Fibroblast of lung (primary cell): ENCODE measurements around the gene AHR. TPM values are rescaled to one million over a fixed set of nuclear protein-coding genes. Genes with fewer than 3 reads are reported as not detected.

Source experiments
- DNase-seq, 2 donors: peaks; one replicate each; pipeline versions ENCODE4 v3.0.0 to v3.0.0-alpha.2; 2010; ENCODE audit warnings: low read depth in 2 of 2
- H2AFZ ChIP-seq: 2 replicates; pipeline ENCODE4 v1.5.1; 2012; ENCODE audit warnings: low read length, control low read depth, inconsistent platforms
- H3K27ac ChIP-seq: 2 replicates; pipeline ENCODE4 v1.5.1; 2011; ENCODE audit warnings: low read length, control low read depth; ENCODE audit not compliant: insufficient read depth
- H3K27me3 ChIP-seq: 2 replicates; pipeline ENCODE4 v1.5.1; 2011; ENCODE audit warnings: mild to moderate bottlenecking, low read length; ENCODE audit not compliant: control insufficient read depth, insufficient read depth
- H3K36me3 ChIP-seq: 2 replicates; pipeline ENCODE4 v1.5.1; 2011; ENCODE audit warnings: low read length; ENCODE audit not compliant: control insufficient read depth, insufficient read depth
- H3K4me1 ChIP-seq: 2 replicates; pipeline ENCODE4 v1.5.1; 2011; ENCODE audit warnings: low read length; ENCODE audit not compliant: control insufficient read depth, insufficient read depth; ENCODE audit errors: extremely low read depth
- H3K4me2 ChIP-seq: 2 replicates; pipeline ENCODE4 v1.5.1; 2011; ENCODE audit warnings: low read length, control low read depth; ENCODE audit not compliant: insufficient read depth; ENCODE audit errors: extremely low read depth
- H3K4me3 ChIP-seq, 4 experiments: fragments of 200-600 bp in 1 of 4; sonication (generic) in 1 of 4; replicated peaks in 1 of 4; 2 replicates each; pipeline ENCODE4 v1.5.1; 2011 to 2016; ENCODE audit warnings: low read length in 4 of 4, low read depth in 3 of 4, mild to moderate bottlenecking in 3 of 4, control low read depth in 2 of 4, inconsistent platforms in 1 of 4, mixed read lengths in 1 of 4; ENCODE audit not compliant: insufficient read depth in 1 of 4; ENCODE audit errors: control extremely low read depth in 1 of 4
- H3K79me2 ChIP-seq: 2 replicates; pipeline ENCODE4 v1.5.1; 2012; ENCODE audit warnings: mild to moderate bottlenecking, low read length, inconsistent platforms; ENCODE audit not compliant: control insufficient read depth, insufficient read depth
- H3K9ac ChIP-seq: 2 replicates; pipeline ENCODE4 v1.5.1; 2011; ENCODE audit warnings: mild to moderate bottlenecking, low read length, control low read depth; ENCODE audit not compliant: insufficient read depth
- H3K9me3 ChIP-seq: 2 replicates; pipeline ENCODE4 v1.5.1; 2012; ENCODE audit warnings: low read depth, low read length; ENCODE audit not compliant: control insufficient read depth, insufficient read depth
- H4K20me1 ChIP-seq: 2 replicates; pipeline ENCODE4 v1.5.1; 2011; ENCODE audit warnings: low read length; ENCODE audit not compliant: control insufficient read depth, insufficient read depth; ENCODE audit errors: extremely low read depth
- CTCF ChIP-seq, 2 donors: IDR thresholded peaks in 1 of 2; conservative IDR thresholded peaks in 1 of 2; 1 replicate in 1 of 2; 2 replicates in 1 of 2; pipeline ENCODE4 v1.5.1; 2011 to 2012; ENCODE audit warnings: low read length in 2 of 2, control low read depth in 1 of 2, inconsistent platforms in 1 of 2, low read depth in 1 of 2, mild to moderate bottlenecking in 1 of 2
- EZH2 ChIP-seq: IDR thresholded peaks from 2 replicates; pipeline ENCODE4 v1.5.1; 2012; ENCODE audit warnings: low read length, control low read depth, mild to moderate bottlenecking; ENCODE audit errors: missing control alignments
- polyA plus RNA-seq, 2 donors: library from polyadenylated mRNA; depleted of rRNA in 1 of 2; stranded (reverse) in 1 of 2; unstranded in 1 of 2; fragments of >200 nt; gene quantifications; 2 replicates each; pipeline ENCODE4 v1.2.1, GENCODE V29; 2011 to 2012; ENCODE audit warnings: missing spikeins in 1 of 2
- total RNA-seq: library from RNA; depleted of rRNA; stranded (reverse); fragments of >200 nt; gene quantifications from 2 replicates; pipeline ENCODE4 v1.2.1, GENCODE V29; 2014

AHR gene
- total and polyA plus RNA-seq, 2 donors (not counting 1 experiment from before 2014, with no cell fraction given), result 15.4 to 84.4 TPM

- H3K27me3 ChIP-seq, result no peaks in the 10 kb centered on the region
- no peaks in the 10 kb centered on the region for H4K20me1 ChIP-seq
- peak overlapping the region; percentile 64 for H3K4me2 ChIP-seq
- peak overlapping the region in 1 of 4 experiments; percentile 34 for H3K4me3 ChIP-seq
- H2AFZ ChIP-seq, result no peak overlapping the region
- H3K36me3 ChIP-seq, result peaks cover 2% of the 10 kb centered on the region
- DNase-seq, result peak in 1 of 2 donors; percentile 42
- H3K9ac ChIP-seq, result no peak overlapping the region
- H3K9me3 ChIP-seq, result no peaks in the 10 kb centered on the region
- peaks cover 89% of the 10 kb centered on the region for H3K79me2 ChIP-seq
- TF ChIP-seq CTCF (conservative IDR thresholded peaks at IDR 0.05 in 1 of 2, IDR thresholded peaks at IDR 0.05 in 1 of 2; ENCODE audit: low read depth in 1 of 2, low read length in 2 of 2), result no peak
- no peak for TF ChIP-seq EZH2
- H3K27ac ChIP-seq, result no peak overlapping the region
- H3K4me1 ChIP-seq, result peaks cover 14% of the 10 kb centered on the region
Observed at GRCh38 chr7:17307000-17307399, 8.5 kb downstream of the AHR start.

- Histone ChIP-seq H3K36me3 (peaks cover 2% of the 10 kb centered on the region), H3K79me2 (peaks cover 87% of the 10 kb centered on the region), H3K4me3 (peak overlapping the region in 1 of 4 experiments; percentile 34), H3K4me2 (peak overlapping the region; percentile 64), H3K27ac (peak overlapping the region; percentile 10), H3K9me3 (no peaks in the 10 kb centered on the region), H4K20me1 (no peaks in the 10 kb centered on the region), H3K4me1 (peaks cover 14% of the 10 kb centered on the region), H2AFZ (no peak overlapping the region), H3K27me3 (no peaks in the 10 kb centered on the region), H3K9ac (no peak overlapping the region)
- TF ChIP-seq EZH2 (no peak), CTCF (conservative IDR thresholded peaks at IDR 0.05 in 1 of 2, IDR thresholded peaks at IDR 0.05 in 1 of 2; ENCODE audit: low read depth in 1 of 2, low read length in 2 of 2) (no peak)
- peak in 1 of 2 donors; percentile 40 for DNase-seq
Observed at GRCh38 chr7:17307558-17307957, 9.1 kb downstream of the AHR start.

GRCh38 chr7:17307969-17308648 lies 9.7 kb downstream of the AHR start:
- no peak overlapping the region for H2AFZ ChIP-seq
- H4K20me1 ChIP-seq, result no peaks in the 10 kb centered on the region
- H3K79me2 ChIP-seq, result peaks cover 83% of the 10 kb centered on the region
- H3K36me3 ChIP-seq, result peaks cover 2% of the 10 kb centered on the region
- no peaks in the 10 kb centered on the region for H3K9me3 ChIP-seq
- TF ChIP-seq CTCF (conservative IDR thresholded peaks at IDR 0.05 in 1 of 2, IDR thresholded peaks at IDR 0.05 in 1 of 2; ENCODE audit: low read depth in 1 of 2, low read length in 2 of 2) (no peak), EZH2 (no peak)
- DNase-seq, result no peak
- no peaks in the 10 kb centered on the region for H3K27me3 ChIP-seq
- peak overlapping the region; percentile 10 for H3K27ac ChIP-seq
- peak overlapping the region in 1 of 4 experiments; percentile 34 for H3K4me3 ChIP-seq
- no peak overlapping the region for H3K9ac ChIP-seq
- H3K4me1 ChIP-seq, result peaks cover 14% of the 10 kb centered on the region
- peak overlapping the region; percentile 16 for H3K4me2 ChIP-seq
